K562 (cell line): ENCODE measurements around the gene NRG2. TPM values are rescaled to one million over a fixed set of nuclear protein-coding genes. Genes with fewer than 3 reads are reported as not detected.

Source experiments
- CEBPB ChIP-seq: fragments of 450-650 bp; IDR thresholded peaks from 2 replicates; pipeline ENCODE4 v1.6.1; 2016; ENCODE audit warnings: missing genetic modification characterization, missing compliant biosample characterization
- NFYB ChIP-seq: IDR thresholded peaks from 2 replicates; pipeline ENCODE4 v1.6.1; 2011; ENCODE audit warnings: mild to moderate bottlenecking, moderate library complexity; ENCODE audit not compliant: insufficient read length; ENCODE audit errors: extremely low read depth
- SIX5 ChIP-seq, 2 experiments: IDR thresholded peaks; 2 replicates each; pipeline ENCODE4 v1.6.1; 2011; ENCODE audit warnings: low read length in 2 of 2, borderline replicate concordance in 1 of 2, low read depth in 1 of 2, mild to moderate bottlenecking in 1 of 2, moderate library complexity in 1 of 2; ENCODE audit not compliant: insufficient read depth in 1 of 2
- TRIM28 ChIP-seq: fragments of 450-650 bp; IDR thresholded peaks from 2 replicates; pipeline ENCODE4 v1.6.1; 2017
- ZC3H11A ChIP-seq: IDR thresholded peaks from 2 replicates; pipeline ENCODE4 v1.6.1; 2012; ENCODE audit warnings: low read depth, low read length, improper control_type of control experiment
- polyA plus RNA-seq, 8 experiments: library from polyadenylated mRNA; depleted of rRNA in 4 of 8; stranded (reverse) in 5 of 8; unstranded in 3 of 8; fragments of >200 nt; fragmentation: Nextera tagmentation in 2 of 8; fragmentation: Illumina TruSeq in 1 of 8; extraction: Ambion mirVana in 2 of 8; extraction: Trizol in 1 of 8; gene quantifications; 2 replicates each; pipeline versions ENCODE4 v1.2.1 to v1.2.3, GENCODE V29; 2011 to 2014; ENCODE audit warnings: inconsistent platforms in 1 of 8, missing spikeins in 1 of 8
- total RNA-seq, 7 experiments: library from RNA; depleted of rRNA in 6 of 7; stranded (reverse); fragments of >200 nt in 6 of 7; fragmentation: Illumina TruSeq in 2 of 7; extraction: Trizol in 2 of 7; gene quantifications; 2 replicates each; pipeline versions ENCODE4 v1.2.1 to v1.2.3, GENCODE V29; 2011 to 2021; ENCODE audit warnings: low replicate concordance in 1 of 7
- TF ChIP-seq, protein P1 (sequence below), 2 experiments: fragments of 450-650 bp; IDR thresholded peaks; 2 replicates each; pipeline ENCODE4 v1.6.1; 2016; ENCODE audit warnings: mild to moderate bottlenecking in 2 of 2, borderline replicate concordance in 1 of 2, low read depth in 1 of 2, moderate library complexity in 1 of 2
- TF ChIP-seq, protein P2 (sequence below): fragments of 200-800 bp; sonication (Bioruptor generic); IDR thresholded peaks from 2 replicates; pipeline ENCODE4 v1.6.1; 2016; ENCODE audit warnings: missing genetic modification characterization, missing compliant biosample characterization
- TF ChIP-seq, protein P3 (sequence below): fragments of 450-650 bp; formaldehyde crosslinking; IDR thresholded peaks from 2 replicates; pipeline ENCODE4 v1.4.0; 2020; ENCODE audit warnings: mild to moderate bottlenecking, mixed read lengths

Gene NRG2
- total and polyA plus RNA-seq, 9 of the 15 experiments (the other 6 are each of a cell fraction or from before 2014, with no cell fraction given): not detected

DNA sequence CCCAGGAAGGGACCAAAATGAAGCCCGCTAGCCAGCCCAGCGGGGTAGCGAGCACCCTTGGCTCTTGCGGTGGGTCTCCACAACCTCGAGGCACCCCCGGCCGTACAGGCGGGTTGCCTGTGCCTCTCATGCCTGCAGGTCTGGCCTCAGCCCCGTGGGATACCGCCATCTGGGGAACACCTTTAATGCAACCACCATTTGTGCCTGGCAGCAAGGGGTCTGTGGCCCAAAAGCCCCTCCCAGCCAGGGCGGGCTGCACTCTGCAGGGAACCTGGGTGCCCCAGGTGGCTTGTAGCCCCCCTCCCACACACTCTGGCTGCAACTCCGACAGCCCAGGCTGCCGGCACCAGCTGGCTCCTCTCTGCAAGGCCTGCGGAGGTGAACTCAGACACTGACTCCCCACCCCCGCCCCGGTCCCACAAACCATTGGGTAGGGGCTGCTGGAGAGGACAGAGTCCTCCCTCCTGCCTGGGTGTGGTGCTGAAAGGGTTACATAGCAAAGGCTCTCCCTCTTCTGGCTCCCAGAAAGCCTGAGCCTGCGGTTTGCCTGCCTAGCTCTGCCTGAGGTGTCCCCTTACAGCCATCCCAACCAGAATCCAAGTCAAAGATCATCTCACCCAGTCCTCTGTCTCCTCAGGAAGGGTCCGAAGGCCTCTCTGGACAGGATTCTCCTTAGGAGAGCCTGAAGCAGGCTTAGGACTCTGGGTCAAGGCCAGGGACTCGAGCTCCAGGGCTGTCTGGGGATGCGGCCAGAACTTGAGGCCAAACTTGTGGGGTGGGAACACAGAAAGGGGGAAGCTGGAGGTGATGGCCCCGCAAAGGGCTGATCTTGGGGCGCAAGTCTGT lies 138.1 kb downstream of the NRG2 start (continued):
- TF ChIP-seq, protein P1, sequence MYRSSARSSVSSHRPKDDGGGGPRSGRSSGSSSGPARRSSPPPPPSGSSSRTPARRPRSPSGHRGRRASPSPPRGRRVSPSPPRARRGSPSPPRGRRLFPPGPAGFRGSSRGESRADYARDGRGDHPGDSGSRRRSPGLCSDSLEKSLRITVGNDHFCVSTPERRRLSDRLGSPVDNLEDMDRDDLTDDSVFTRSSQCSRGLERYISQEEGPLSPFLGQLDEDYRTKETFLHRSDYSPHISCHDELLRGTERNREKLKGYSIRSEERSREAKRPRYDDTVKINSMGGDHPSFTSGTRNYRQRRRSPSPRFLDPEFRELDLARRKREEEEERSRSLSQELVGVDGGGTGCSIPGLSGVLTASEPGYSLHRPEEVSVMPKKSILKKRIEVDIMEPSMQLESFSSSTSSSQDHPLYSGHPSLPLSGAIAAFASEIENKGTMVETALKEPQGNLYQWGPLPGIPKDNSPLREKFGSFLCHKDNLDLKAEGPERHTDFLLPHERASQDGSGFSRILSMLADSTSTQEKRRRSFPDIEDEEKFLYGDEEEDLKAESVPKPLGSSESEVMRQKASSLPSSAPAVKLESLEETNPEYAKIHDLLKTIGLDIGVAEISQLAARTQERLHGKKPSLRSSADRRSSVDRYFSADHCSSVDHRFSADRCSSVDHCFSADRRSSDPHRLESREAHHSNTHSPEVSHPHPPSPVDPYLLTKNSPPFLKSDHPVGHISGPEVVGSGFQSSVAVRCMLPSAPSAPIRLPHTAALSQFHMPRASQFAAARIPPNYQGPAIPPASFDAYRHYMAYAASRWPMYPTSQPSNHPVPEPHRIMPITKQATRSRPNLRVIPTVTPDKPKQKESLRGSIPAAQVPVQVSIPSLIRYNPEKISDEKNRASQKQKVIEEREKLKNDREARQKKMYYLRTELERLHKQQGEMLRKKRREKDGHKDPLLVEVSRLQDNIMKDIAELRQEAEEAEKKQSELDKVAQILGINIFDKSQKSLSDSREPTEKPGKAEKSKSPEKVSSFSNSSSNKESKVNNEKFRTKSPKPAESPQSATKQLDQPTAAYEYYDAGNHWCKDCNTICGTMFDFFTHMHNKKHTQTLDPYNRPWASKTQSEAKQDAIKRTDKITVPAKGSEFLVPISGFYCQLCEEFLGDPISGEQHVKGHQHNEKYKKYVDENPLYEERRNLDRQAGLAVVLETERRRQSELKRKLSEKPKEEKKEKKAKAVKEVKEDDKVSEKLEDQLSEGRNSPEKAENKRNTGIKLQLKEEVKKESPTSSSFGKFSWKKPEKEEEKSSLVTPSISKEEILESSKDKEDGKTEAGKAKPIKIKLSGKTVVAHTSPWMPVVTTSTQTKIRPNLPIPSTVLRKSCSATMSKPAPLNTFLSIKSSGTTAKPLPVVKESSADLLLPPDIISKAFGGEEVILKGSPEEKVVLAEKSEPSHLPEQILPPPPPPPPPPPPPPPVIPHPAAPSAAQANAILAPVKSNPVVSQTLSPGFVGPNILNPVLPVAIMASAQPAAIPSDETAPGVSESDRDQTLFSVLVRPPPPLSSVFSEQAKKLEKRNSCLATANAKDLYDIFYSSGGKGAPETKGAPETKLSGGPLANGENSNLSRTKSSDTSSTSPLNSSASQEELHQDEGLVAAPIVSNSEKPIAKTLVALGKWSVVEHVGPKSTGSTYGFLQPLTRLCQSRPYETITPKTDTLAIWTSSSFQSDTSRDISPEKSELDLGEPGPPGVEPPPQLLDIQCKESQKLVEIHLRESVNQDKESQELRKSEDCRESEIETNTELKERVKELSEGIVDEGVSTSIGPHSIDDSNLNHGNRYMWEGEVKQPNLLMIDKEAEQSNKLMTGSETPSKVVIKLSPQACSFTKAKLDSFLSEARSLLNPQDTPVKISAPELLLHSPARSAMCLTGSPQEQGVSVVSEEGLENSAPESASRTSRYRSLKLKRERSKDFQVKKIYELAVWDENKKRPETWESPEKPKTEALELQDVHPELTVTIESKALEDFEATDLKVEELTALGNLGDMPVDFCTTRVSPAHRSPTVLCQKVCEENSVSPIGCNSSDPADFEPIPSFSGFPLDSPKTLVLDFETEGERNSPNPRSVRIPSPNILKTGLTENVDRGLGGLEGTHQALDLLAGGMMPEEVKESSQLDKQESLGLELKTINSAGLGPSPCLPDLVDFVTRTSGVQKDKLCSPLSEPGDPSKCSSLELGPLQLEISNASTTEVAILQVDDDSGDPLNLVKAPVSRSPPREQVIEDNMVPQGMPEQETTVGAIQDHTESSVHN (IDR thresholded peaks at IDR 0.05; ENCODE audit: borderline replicate concordance in 1 of 2, low read depth in 1 of 2): no peak
- TF ChIP-seq CEBPB (tag): no peak
- TF ChIP-seq, protein P2, sequence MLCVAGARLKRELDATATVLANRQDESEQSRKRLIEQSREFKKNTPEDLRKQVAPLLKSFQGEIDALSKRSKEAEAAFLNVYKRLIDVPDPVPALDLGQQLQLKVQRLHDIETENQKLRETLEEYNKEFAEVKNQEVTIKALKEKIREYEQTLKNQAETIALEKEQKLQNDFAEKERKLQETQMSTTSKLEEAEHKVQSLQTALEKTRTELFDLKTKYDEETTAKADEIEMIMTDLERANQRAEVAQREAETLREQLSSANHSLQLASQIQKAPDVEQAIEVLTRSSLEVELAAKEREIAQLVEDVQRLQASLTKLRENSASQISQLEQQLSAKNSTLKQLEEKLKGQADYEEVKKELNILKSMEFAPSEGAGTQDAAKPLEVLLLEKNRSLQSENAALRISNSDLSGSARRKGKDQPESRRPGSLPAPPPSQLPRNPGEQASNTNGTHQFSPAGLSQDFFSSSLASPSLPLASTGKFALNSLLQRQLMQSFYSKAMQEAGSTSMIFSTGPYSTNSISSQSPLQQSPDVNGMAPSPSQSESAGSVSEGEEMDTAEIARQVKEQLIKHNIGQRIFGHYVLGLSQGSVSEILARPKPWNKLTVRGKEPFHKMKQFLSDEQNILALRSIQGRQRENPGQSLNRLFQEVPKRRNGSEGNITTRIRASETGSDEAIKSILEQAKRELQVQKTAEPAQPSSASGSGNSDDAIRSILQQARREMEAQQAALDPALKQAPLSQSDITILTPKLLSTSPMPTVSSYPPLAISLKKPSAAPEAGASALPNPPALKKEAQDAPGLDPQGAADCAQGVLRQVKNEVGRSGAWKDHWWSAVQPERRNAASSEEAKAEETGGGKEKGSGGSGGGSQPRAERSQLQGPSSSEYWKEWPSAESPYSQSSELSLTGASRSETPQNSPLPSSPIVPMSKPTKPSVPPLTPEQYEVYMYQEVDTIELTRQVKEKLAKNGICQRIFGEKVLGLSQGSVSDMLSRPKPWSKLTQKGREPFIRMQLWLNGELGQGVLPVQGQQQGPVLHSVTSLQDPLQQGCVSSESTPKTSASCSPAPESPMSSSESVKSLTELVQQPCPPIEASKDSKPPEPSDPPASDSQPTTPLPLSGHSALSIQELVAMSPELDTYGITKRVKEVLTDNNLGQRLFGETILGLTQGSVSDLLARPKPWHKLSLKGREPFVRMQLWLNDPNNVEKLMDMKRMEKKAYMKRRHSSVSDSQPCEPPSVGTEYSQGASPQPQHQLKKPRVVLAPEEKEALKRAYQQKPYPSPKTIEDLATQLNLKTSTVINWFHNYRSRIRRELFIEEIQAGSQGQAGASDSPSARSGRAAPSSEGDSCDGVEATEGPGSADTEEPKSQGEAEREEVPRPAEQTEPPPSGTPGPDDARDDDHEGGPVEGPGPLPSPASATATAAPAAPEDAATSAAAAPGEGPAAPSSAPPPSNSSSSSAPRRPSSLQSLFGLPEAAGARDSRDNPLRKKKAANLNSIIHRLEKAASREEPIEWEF (CRISPR knock-in tag): no peak
- TF ChIP-seq, protein P3, sequence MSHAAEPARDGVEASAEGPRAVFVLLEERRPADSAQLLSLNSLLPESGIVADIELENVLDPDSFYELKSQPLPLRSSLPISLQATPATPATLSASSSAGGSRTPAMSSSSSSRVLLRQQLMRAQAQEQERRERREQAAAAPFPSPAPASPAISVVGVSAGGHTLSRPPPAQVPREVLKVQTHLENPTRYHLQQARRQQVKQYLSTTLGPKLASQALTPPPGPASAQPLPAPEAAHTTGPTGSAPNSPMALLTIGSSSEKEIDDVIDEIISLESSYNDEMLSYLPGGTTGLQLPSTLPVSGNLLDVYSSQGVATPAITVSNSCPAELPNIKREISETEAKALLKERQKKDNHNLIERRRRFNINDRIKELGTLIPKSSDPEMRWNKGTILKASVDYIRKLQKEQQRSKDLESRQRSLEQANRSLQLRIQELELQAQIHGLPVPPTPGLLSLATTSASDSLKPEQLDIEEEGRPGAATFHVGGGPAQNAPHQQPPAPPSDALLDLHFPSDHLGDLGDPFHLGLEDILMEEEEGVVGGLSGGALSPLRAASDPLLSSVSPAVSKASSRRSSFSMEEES (CRISPR knock-in tag): no peak
- no peak for TF ChIP-seq SIX5 (IDR thresholded peaks at IDR 0.05; ENCODE audit: borderline replicate concordance in 1 of 2, insufficient read depth in 1 of 2, low read depth in 1 of 2, low read length in 2 of 2)
- TF ChIP-seq ZC3H11A: no peak
- TF ChIP-seq NFYB: no peak
- TF ChIP-seq TRIM28: no peak
